Panc1 (cell line): ENCODE measurements around the gene NUMB.

Experiments used
- CTCF ChIP-seq: fragments of 450-650 bp; IDR thresholded peaks from 2 replicates; pipeline ENCODE4 v1.5.1; 2017; ENCODE audit warnings: mild to moderate bottlenecking
- TCF7L2 ChIP-seq: IDR thresholded peaks from 2 replicates; pipeline ENCODE4 v1.6.1; 2011; ENCODE audit warnings: mild to moderate bottlenecking, low read depth, low read length, inconsistent platforms

GRCh38 chr14:73238941-73239340, 219.4 kb downstream of the NUMB start:
- TF ChIP-seq CTCF (no peak), TCF7L2 (no peak)
